CD8-positive, alpha-beta memory T cell (primary cell): ENCODE data around the gene NEGR1. TPM values are rescaled to one million over a fixed set of nuclear protein-coding genes. Genes with fewer than 3 reads are reported as not detected.

Experiments used
- CTCF ChIA-PET: fragments of 350-600 bp; sonication (Branson Sonifier 250); formaldehyde crosslinking; loops from one replicate; lab custom pipeline; 2021; ENCODE audit warnings: antibody characterized with exemption; lab: Charles Lee
- POLR2A ChIA-PET: fragments of 350-600 bp; sonication (Branson Sonifier 250); formaldehyde crosslinking; loops from one replicate; lab custom pipeline; 2021; ENCODE audit warnings: antibody characterized with exemption; lab: Charles Lee
- DNase-seq, 5 donors: peaks; one replicate each; pipeline versions ENCODE4 v3.0.0 to v3.0.0-alpha.2; 2020 to 2022; ENCODE audit warnings: mixed read lengths in 1 of 5
- H3K27ac ChIP-seq: one replicate; pipeline ENCODE4 v1.7.0; 2013; ENCODE audit warnings: low read depth, mild to moderate bottlenecking, low read length, moderate library complexity
- H3K27me3 ChIP-seq: 2 replicates; pipeline ENCODE4 v1.7.0; 2013; ENCODE audit warnings: low read length, mild to moderate bottlenecking; ENCODE audit not compliant: insufficient read depth, poor library complexity, severe bottlenecking
- H3K36me3 ChIP-seq: 2 replicates; pipeline ENCODE4 v1.7.0; 2013; ENCODE audit warnings: mild to moderate bottlenecking, low read length, moderate library complexity; ENCODE audit not compliant: insufficient read depth
- H3K4me1 ChIP-seq: 2 replicates; pipeline ENCODE4 v1.7.0; 2013; ENCODE audit warnings: mild to moderate bottlenecking, low read length, moderate library complexity; ENCODE audit not compliant: insufficient read depth
- H3K4me3 ChIP-seq: 2 replicates; pipeline ENCODE4 v1.7.0; 2013; ENCODE audit warnings: mild to moderate bottlenecking, low read length
- H3K9me3 ChIP-seq: 2 replicates; pipeline ENCODE4 v1.7.0; 2013; ENCODE audit warnings: mild to moderate bottlenecking, low read length
- H3K27ac Mint-ChIP-seq, 8 donors: one replicate each; pipeline ENCODE4 v1.8.0; 2020 to 2021; ENCODE audit warnings: mixed read lengths in 8 of 8, mild to moderate bottlenecking in 6 of 8, inconsistent platforms in 3 of 8, moderate library complexity in 3 of 8
- H3K27me3 Mint-ChIP-seq, 2 donors: one replicate each; pipeline ENCODE4 v1.8.0; 2020 to 2021; ENCODE audit warnings: mixed read lengths in 2 of 2, mild to moderate bottlenecking in 1 of 2, moderate library complexity in 1 of 2
- H3K36me3 Mint-ChIP-seq, 3 donors: one replicate each; pipeline ENCODE4 v1.8.0; 2020 to 2021; ENCODE audit warnings: mixed read lengths in 3 of 3, inconsistent platforms in 1 of 3, mild to moderate bottlenecking in 1 of 3
- H3K4me1 Mint-ChIP-seq, 3 donors: one replicate each; pipeline ENCODE4 v1.8.0; 2020 to 2021; ENCODE audit warnings: mixed read lengths in 3 of 3, inconsistent platforms in 1 of 3, mild to moderate bottlenecking in 1 of 3
- H3K4me3 Mint-ChIP-seq, 7 donors: one replicate each; pipeline ENCODE4 v1.8.0; 2020 to 2021; ENCODE audit warnings: mixed read lengths in 7 of 7, mild to moderate bottlenecking in 6 of 7, moderate library complexity in 4 of 7, inconsistent platforms in 2 of 7
- H3K9me3 Mint-ChIP-seq, 5 donors: one replicate each; pipeline ENCODE4 v1.8.0; 2020 to 2022; ENCODE audit warnings: mixed read lengths in 5 of 5, mild to moderate bottlenecking in 3 of 5, moderate library complexity in 2 of 5, inconsistent platforms in 1 of 5
- polyA plus RNA-seq: library from polyadenylated mRNA; unstranded; fragments of 300-500 nt; fragmentation: Illumina TruSeq; gene quantifications from one replicate; pipeline ENCODE4 v1.2.3, GENCODE V29; 2021
- total RNA-seq, 2 experiments: library from RNA; stranded (reverse); gene quantifications; one replicate each; pipeline ENCODE4 v1.2.3, GENCODE V29; 2021

The NEGR1 gene
- total and polyA plus RNA-seq, 3 experiments from 2014 or later, result not detected

DNA sequence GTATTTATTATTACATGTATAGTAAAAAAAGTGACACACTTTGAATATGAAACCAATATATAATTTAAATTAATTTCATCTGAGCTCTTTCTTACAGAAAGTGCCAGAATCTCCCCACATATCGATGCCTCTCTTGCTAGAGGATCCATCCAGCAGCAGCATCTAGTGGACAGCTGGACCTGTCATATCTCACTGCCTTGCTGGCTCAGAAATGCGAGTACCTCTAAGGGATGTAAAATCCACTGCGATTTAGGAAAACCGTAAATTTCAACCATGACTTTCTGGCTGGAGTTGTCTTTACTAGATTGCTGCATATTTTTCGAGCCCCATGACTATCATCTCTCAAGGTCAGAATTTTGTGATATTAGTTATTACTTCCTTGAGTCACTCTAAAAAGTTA, 333.8 kb downstream of the NEGR1 start:
- no peaks in the 10 kb centered on the region for H3K27me3 ChIP-seq
- no peak for DNase-seq
- Mint-ChIP-seq H3K4me3 (no peak overlapping the region), H3K27me3 (no peaks in the 10 kb centered on the region), H3K36me3 (no peaks in the 10 kb centered on the region), H3K27ac (no peak overlapping the region), H3K9me3 (peaks cover 0 to 19% (median 4%) of the 10 kb centered on the region in 5 donors), H3K4me1 (no peaks in the 10 kb centered on the region)
- POLR2A ChIA-PET, result no interaction called here
- H3K9me3 ChIP-seq, result no peaks in the 10 kb centered on the region
- H3K4me3 ChIP-seq, result no peak overlapping the region
- H3K27ac ChIP-seq, result no peak overlapping the region
- no peaks in the 10 kb centered on the region for H3K4me1 ChIP-seq
- no peaks in the 10 kb centered on the region for H3K36me3 ChIP-seq
- CTCF ChIA-PET, result no interaction called here

DNA sequence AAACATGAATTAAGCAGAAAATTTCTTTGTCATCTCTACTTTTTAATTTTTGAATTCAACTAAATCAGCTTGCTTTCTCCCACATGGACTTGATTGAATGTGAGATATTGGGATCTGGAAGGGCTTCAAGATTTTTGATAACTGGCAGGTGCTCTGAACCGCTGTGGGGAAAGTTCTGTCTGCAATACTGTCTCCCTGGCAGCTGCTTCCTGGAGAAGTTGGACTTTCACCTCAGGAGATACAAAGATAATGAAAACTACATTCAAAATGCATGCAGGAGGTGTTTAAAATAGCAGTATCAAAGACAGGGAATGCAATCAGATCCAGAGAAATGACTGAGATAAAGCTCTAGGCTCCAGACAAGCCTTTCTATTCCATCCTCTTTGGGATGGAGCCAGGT, 338.3 kb downstream of the NEGR1 start:
- H3K9me3 Mint-ChIP-seq, result peaks cover 0 to 20% (median 5%) of the 10 kb centered on the region in 5 donors
- no peaks in the 10 kb centered on the region for H3K36me3 ChIP-seq
- peak overlapping the region in 1 of 7 donors; percentile 48 for H3K4me3 Mint-ChIP-seq
- no peaks in the 10 kb centered on the region for H3K9me3 ChIP-seq
- ChIA-PET POLR2A (no interaction called here), CTCF (no interaction called here)
- no peaks in the 10 kb centered on the region for H3K27me3 Mint-ChIP-seq
- no peaks in the 10 kb centered on the region for H3K4me1 ChIP-seq
- no peaks in the 10 kb centered on the region for H3K4me1 Mint-ChIP-seq
- no peaks in the 10 kb centered on the region for H3K36me3 Mint-ChIP-seq
- no peaks in the 10 kb centered on the region for H3K27me3 ChIP-seq
- no peak overlapping the region for H3K27ac Mint-ChIP-seq
- no peak overlapping the region for H3K4me3 ChIP-seq
- H3K27ac ChIP-seq, result no peak overlapping the region
- no peak for DNase-seq

DNA sequence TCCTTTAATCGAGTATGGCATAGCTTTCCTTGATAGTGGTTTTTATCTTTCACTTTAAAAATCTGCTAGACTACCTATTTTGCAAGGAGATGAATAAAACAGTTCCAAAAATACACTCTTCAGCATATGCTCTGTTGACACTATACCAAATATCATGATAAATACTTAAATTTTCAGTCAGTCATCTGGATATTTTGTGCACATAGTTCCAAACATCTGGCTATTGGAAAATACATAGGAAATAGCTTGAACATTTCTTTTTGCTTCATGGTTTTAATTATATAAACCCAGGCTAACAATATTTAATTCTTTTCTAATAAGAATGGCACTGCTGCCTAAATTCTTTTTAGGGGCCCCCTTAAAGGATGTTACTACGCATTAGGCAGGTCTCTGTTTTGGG, 342.1 kb downstream of the NEGR1 start:
- Histone ChIP-seq H3K9me3 (no peaks in the 10 kb centered on the region), H3K27ac (no peak overlapping the region), H3K27me3 (no peaks in the 10 kb centered on the region), H3K4me1 (no peaks in the 10 kb centered on the region), H3K4me3 (no peak overlapping the region), H3K36me3 (no peaks in the 10 kb centered on the region)
- no peak overlapping the region for H3K27ac Mint-ChIP-seq
- ChIA-PET CTCF (no interaction called here), POLR2A (no interaction called here)
- peaks cover 3 to 15% (median 8%) of the 10 kb centered on the region in 5 donors for H3K9me3 Mint-ChIP-seq
- no peaks in the 10 kb centered on the region for H3K4me1 Mint-ChIP-seq
- no peak for DNase-seq
- no peak overlapping the region for H3K4me3 Mint-ChIP-seq
- H3K27me3 Mint-ChIP-seq, result no peaks in the 10 kb centered on the region
- H3K36me3 Mint-ChIP-seq, result no peaks in the 10 kb centered on the region

DNA sequence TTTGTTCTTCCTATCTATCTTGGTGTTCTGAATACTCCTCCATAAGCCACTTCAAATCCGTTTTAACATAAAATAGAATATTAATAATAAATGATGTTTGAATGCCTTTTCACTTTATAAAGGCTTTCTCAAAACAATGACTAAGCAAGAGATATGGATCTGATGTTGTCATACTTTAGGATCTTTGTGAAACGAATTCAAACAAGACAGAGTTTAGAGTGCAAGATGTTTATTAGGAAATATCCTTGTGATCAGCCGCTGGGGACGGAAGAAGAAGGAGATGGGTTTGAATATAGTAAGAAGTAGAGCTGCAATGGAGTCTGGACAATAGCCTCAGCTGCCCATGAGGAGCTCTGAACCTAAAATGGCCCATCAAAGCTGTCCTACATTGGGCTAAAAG, 351.8 kb downstream of the NEGR1 start:
- Histone ChIP-seq H3K36me3 (no peaks in the 10 kb centered on the region), H3K27ac (no peak overlapping the region), H3K9me3 (no peaks in the 10 kb centered on the region), H3K27me3 (no peaks in the 10 kb centered on the region), H3K4me1 (no peaks in the 10 kb centered on the region), H3K4me3 (no peak overlapping the region)
- Mint-ChIP-seq H3K9me3 (peaks cover 0 to 27% (median 0%) of the 10 kb centered on the region in 5 donors), H3K4me1 (no peaks in the 10 kb centered on the region), H3K36me3 (no peaks in the 10 kb centered on the region), H3K27ac (no peak overlapping the region), H3K4me3 (no peak overlapping the region), H3K27me3 (no peaks in the 10 kb centered on the region)
- POLR2A ChIA-PET, result no interaction called here
- no peak for DNase-seq
- CTCF ChIA-PET, result no interaction called here

DNA sequence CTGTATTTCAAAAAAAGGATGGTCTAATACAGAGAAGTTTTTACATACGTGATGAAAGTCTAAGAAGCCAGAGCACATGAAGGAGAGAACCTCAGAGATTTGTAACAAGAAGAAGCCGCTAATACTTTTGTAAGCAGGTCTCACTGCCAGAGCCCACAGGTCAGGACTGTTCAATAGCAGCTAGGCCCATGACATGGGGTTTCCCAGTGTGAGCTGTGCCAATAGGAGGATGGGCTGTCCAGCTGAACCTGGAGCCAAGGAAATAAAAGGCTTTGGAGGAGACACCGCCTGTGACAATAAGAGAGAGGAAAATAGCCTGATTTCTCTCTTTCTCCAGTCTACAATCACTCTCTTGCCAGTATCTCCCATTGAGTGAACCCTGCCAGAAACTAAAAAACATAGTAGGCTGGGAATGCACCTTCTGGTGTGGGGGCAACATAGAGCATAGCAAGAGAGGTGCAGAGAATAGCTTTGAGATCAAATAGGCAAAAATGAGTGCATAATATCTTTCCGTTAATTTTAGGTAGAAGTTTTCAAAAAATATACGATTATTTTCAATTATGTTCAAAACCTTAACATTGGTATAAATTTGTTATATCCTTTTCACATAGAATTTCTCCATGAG, 360.3 kb downstream of the NEGR1 start:
- ChIA-PET POLR2A (no interaction called here), CTCF (interaction anchor here (2.4 kb wide), 1 partner anchor 11 kb away, joined by 5 read pairs; no protein-coding TSS in a partner anchor)
- no peaks in the 10 kb centered on the region for H3K36me3 ChIP-seq
- H3K27me3 Mint-ChIP-seq, result no peaks in the 10 kb centered on the region
- H3K4me3 Mint-ChIP-seq, result no peak overlapping the region
- no peaks in the 10 kb centered on the region for H3K4me1 Mint-ChIP-seq
- H3K27ac ChIP-seq, result no peak overlapping the region
- DNase-seq, result no peak
- no peaks in the 10 kb centered on the region for H3K36me3 Mint-ChIP-seq
- peaks cover 0 to 15% (median 5%) of the 10 kb centered on the region in 5 donors for H3K9me3 Mint-ChIP-seq
- no peaks in the 10 kb centered on the region for H3K27me3 ChIP-seq
- no peaks in the 10 kb centered on the region for H3K9me3 ChIP-seq
- H3K4me1 ChIP-seq, result no peaks in the 10 kb centered on the region
- no peak overlapping the region for H3K4me3 ChIP-seq
- H3K27ac Mint-ChIP-seq, result no peak overlapping the region

DNA sequence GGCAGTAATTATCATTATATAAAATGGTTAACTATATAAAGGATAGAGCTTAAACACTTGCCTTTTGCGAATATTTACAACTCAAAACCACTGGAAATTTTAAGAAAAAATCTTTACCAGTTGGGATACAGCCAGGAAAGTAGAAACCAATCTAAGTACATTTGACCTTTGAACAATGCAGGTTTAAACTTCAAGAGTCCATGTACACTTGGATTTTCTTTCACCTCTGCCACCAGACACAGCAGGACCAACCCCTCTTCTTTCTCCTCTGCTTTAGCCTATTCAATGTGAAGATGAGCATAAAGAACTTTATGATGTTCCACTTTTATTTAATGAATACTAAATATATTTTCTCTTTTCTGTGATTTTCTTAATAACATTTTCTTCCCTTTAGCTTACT, 361.1 kb downstream of the NEGR1 start:
- Histone ChIP-seq H3K9me3 (no peaks in the 10 kb centered on the region), H3K4me1 (no peaks in the 10 kb centered on the region), H3K4me3 (no peak overlapping the region), H3K27me3 (no peaks in the 10 kb centered on the region), H3K27ac (no peak overlapping the region), H3K36me3 (no peaks in the 10 kb centered on the region)
- Mint-ChIP-seq H3K27ac (no peak overlapping the region), H3K4me1 (no peaks in the 10 kb centered on the region), H3K9me3 (peaks cover 3 to 20% (median 9%) of the 10 kb centered on the region in 5 donors), H3K27me3 (no peaks in the 10 kb centered on the region), H3K36me3 (no peaks in the 10 kb centered on the region), H3K4me3 (no peak overlapping the region)
- ChIA-PET CTCF (interaction anchor here (2.4 kb wide), 1 partner anchor 10 kb away, joined by 5 read pairs; no protein-coding TSS in a partner anchor), POLR2A (no interaction called here)
- no peak for DNase-seq

DNA sequence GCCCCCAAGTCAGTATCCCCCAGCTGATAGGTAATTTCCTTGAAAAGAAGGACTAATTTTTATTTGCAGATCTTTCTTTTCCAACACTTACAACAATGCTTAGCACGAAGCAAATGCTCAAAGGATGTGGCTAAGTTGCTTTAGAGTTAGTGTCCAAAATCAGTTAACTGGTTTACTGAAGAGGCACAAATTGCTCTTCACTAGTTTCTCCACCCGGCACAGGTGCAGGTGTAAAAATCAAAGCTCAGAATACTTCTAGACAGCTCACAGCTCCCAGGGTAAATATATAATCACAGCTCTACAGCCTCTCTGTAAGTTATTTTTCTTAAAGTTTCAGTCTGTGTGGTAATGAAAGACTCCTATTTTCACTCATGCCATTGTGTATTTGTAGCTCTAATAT, 361.8 kb downstream of the NEGR1 start:
- peaks cover 3 to 23% (median 8%) of the 10 kb centered on the region in 5 donors for H3K9me3 Mint-ChIP-seq
- ChIA-PET POLR2A (no interaction called here), CTCF (interaction anchor here (2.4 kb wide), 1 partner anchor 9 kb away, joined by 5 read pairs; no protein-coding TSS in a partner anchor)
- no peaks in the 10 kb centered on the region for H3K36me3 Mint-ChIP-seq
- no peaks in the 10 kb centered on the region for H3K4me1 Mint-ChIP-seq
- no peaks in the 10 kb centered on the region for H3K27me3 Mint-ChIP-seq
- no peaks in the 10 kb centered on the region for H3K9me3 ChIP-seq
- no peak overlapping the region for H3K4me3 ChIP-seq
- H3K4me1 ChIP-seq, result no peaks in the 10 kb centered on the region
- no peak overlapping the region for H3K4me3 Mint-ChIP-seq
- DNase-seq, result no peak
- no peaks in the 10 kb centered on the region for H3K27me3 ChIP-seq
- H3K27ac Mint-ChIP-seq, result no peak overlapping the region
- no peaks in the 10 kb centered on the region for H3K36me3 ChIP-seq
- no peak overlapping the region for H3K27ac ChIP-seq

DNA sequence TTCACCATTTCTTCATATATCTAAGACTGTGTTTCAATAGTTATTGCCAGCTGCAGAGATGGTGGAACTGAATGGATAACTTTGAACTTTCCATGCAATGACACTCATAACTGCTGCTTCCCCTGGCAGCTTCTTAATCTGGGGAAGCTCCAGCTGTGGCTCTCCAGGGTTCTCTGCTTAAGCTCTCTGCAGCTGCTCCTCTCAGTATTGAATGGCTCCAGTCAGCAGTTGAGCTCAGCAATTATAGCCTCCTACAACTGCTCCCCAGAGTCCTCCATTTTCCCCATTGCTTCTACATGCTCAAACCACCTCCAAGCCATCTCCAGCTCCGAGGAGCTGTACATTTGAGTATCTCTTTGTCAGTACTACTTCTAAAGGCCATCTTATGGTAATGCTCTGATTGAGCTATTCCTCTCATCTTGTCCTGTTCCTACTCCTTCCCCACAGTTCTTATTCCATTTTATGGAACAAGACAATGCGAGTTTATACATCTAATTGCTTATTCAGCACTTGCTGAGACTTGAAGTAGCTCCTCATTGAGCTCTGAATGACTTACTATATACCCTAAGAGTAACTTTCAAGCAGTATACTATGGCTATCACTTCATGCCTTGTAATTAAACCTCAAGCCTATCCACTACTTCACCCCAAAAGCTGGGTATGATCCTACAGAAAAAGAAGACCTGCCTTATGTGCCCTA, 362.4 kb downstream of the NEGR1 start:
- H3K27me3 Mint-ChIP-seq, result no peaks in the 10 kb centered on the region
- Histone ChIP-seq H3K4me3 (no peak overlapping the region), H3K4me1 (no peaks in the 10 kb centered on the region), H3K36me3 (no peaks in the 10 kb centered on the region), H3K9me3 (no peaks in the 10 kb centered on the region), H3K27me3 (no peaks in the 10 kb centered on the region), H3K27ac (no peak overlapping the region)
- ChIA-PET POLR2A (no interaction called here), CTCF (interaction anchor here (2.4 kb wide), 1 partner anchor 9 kb away, joined by 5 read pairs; no protein-coding TSS in a partner anchor)
- no peak overlapping the region for H3K27ac Mint-ChIP-seq
- H3K36me3 Mint-ChIP-seq, result no peaks in the 10 kb centered on the region
- H3K9me3 Mint-ChIP-seq, result peaks cover 3 to 23% (median 10%) of the 10 kb centered on the region in 5 donors
- no peak for DNase-seq
- H3K4me3 Mint-ChIP-seq, result no peak overlapping the region
- H3K4me1 Mint-ChIP-seq, result no peaks in the 10 kb centered on the region
